SK-N-SH (cell line): ENCODE measurements around the gene WWOX.

Experiments used
- GATA2 ChIP-seq: sonication (generic); formaldehyde crosslinking; IDR thresholded peaks from 2 replicates; pipeline ENCODE4 v1.5.0; 2020; ENCODE audit warnings: mild to moderate bottlenecking, missing genetic modification reagents
- MAX ChIP-seq: IDR thresholded peaks from 2 replicates; pipeline ENCODE4 v1.4.0; 2012; ENCODE audit warnings: low read depth
- POLR2AphosphoS5 ChIP-seq: IDR thresholded peaks from 2 replicates; pipeline ENCODE4 v1.6.1; 2012; ENCODE audit warnings: low read depth, low read length
- RAD21 ChIP-seq: IDR thresholded peaks from 2 replicates; pipeline ENCODE4 v1.6.1; 2012; ENCODE audit warnings: mild to moderate bottlenecking, low read length
- RFX5 ChIP-seq: IDR thresholded peaks from 2 replicates; pipeline ENCODE4 v1.6.1; 2012; ENCODE audit warnings: mild to moderate bottlenecking, improper control_type of control experiment, low read length
- SMC3 ChIP-seq: IDR thresholded peaks from 2 replicates; pipeline ENCODE4 v1.6.1; 2012; ENCODE audit warnings: low read depth, low read length, improper control_type of control experiment
- TAF1 ChIP-seq: IDR thresholded peaks from 2 replicates; pipeline ENCODE4 v1.6.1; 2012; ENCODE audit warnings: low read depth, mild to moderate bottlenecking, low read length, moderate library complexity, borderline replicate concordance
- TEAD4 ChIP-seq: IDR thresholded peaks from 2 replicates; pipeline ENCODE4 v1.4.0; 2012; ENCODE audit warnings: mild to moderate bottlenecking, borderline replicate concordance; ENCODE audit not compliant: insufficient read depth
- USF2 ChIP-seq: fragments of 150-350 bp; IDR thresholded peaks from 2 replicates; pipeline ENCODE4 v1.6.1; 2017; ENCODE audit warnings: antibody characterized with exemption, low read length, low read depth, borderline replicate concordance
- TF ChIP-seq, protein P1 (sequence below): fragments of 200-600 bp; sonication (generic); IDR thresholded peaks from 2 replicates; pipeline ENCODE4 v1.6.1; 2017; ENCODE audit warnings: antibody characterized with exemption, mild to moderate bottlenecking, moderate library complexity
- TF ChIP-seq, protein P2 (sequence below): IDR thresholded peaks from 2 replicates; pipeline ENCODE4 v1.6.1; 2012; ENCODE audit warnings: mild to moderate bottlenecking, low read depth, low read length, moderate library complexity
- TF ChIP-seq, protein P3 (sequence below): IDR thresholded peaks from 2 replicates; pipeline ENCODE4; 2012

DNA sequence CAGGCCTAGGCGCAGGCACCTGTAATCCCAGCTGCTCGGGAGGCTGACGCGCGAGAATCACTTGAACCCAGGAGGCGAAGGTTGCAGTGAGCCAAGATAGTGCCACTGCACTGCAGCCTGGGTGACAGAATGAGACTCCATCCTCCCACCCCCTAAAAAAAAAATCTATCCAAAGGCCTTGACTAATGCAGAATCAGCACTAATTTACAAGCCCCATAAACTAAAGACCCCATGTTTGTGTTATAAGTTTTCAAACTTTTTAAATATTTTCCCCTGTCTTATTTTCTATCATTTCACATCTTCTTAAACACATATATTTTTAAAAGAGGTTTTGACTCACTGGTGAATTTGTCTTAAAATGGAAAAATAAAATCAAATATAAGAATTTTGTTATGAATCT, 713.1 kb downstream of the WWOX start:
- TF ChIP-seq POLR2AphosphoS5 (no peak), RAD21 (no peak), USF2 (no peak), TEAD4 (no peak), TAF1 (no peak), SMC3 (no peak), GATA2 (CRISPR knock-in tag) (no peak), MAX (no peak), RFX5 (no peak)
- TF ChIP-seq, protein P1, sequence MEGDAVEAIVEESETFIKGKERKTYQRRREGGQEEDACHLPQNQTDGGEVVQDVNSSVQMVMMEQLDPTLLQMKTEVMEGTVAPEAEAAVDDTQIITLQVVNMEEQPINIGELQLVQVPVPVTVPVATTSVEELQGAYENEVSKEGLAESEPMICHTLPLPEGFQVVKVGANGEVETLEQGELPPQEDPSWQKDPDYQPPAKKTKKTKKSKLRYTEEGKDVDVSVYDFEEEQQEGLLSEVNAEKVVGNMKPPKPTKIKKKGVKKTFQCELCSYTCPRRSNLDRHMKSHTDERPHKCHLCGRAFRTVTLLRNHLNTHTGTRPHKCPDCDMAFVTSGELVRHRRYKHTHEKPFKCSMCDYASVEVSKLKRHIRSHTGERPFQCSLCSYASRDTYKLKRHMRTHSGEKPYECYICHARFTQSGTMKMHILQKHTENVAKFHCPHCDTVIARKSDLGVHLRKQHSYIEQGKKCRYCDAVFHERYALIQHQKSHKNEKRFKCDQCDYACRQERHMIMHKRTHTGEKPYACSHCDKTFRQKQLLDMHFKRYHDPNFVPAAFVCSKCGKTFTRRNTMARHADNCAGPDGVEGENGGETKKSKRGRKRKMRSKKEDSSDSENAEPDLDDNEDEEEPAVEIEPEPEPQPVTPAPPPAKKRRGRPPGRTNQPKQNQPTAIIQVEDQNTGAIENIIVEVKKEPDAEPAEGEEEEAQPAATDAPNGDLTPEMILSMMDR, result no peak
- TF ChIP-seq, protein P2, sequence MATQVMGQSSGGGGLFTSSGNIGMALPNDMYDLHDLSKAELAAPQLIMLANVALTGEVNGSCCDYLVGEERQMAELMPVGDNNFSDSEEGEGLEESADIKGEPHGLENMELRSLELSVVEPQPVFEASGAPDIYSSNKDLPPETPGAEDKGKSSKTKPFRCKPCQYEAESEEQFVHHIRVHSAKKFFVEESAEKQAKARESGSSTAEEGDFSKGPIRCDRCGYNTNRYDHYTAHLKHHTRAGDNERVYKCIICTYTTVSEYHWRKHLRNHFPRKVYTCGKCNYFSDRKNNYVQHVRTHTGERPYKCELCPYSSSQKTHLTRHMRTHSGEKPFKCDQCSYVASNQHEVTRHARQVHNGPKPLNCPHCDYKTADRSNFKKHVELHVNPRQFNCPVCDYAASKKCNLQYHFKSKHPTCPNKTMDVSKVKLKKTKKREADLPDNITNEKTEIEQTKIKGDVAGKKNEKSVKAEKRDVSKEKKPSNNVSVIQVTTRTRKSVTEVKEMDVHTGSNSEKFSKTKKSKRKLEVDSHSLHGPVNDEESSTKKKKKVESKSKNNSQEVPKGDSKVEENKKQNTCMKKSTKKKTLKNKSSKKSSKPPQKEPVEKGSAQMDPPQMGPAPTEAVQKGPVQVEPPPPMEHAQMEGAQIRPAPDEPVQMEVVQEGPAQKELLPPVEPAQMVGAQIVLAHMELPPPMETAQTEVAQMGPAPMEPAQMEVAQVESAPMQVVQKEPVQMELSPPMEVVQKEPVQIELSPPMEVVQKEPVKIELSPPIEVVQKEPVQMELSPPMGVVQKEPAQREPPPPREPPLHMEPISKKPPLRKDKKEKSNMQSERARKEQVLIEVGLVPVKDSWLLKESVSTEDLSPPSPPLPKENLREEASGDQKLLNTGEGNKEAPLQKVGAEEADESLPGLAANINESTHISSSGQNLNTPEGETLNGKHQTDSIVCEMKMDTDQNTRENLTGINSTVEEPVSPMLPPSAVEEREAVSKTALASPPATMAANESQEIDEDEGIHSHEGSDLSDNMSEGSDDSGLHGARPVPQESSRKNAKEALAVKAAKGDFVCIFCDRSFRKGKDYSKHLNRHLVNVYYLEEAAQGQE, result no peak
- TF ChIP-seq, protein P3, sequence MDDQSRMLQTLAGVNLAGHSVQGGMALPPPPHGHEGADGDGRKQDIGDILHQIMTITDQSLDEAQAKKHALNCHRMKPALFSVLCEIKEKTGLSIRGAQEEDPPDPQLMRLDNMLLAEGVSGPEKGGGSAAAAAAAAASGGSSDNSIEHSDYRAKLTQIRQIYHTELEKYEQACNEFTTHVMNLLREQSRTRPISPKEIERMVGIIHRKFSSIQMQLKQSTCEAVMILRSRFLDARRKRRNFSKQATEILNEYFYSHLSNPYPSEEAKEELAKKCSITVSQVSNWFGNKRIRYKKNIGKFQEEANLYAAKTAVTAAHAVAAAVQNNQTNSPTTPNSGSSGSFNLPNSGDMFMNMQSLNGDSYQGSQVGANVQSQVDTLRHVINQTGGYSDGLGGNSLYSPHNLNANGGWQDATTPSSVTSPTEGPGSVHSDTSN, result no peak
